ENCODE data around the gene RBM12.

The RBM12 gene

GRCh38 chr20:35618263-35619131 lies 46.2 kb downstream of the RBM12 start:
- no peaks in the 10 kb centered on the region for H4K20me1 ChIP-seq (ENCODE audit: insufficient read depth, low read length)
- no peaks in the 10 kb centered on the region for H3K79me2 ChIP-seq (ENCODE audit: insufficient read depth, low read length)
- H3K36me3 ChIP-seq (ENCODE audit: insufficient read depth, low read length): no peaks in the 10 kb centered on the region; the same call in 1 of the 2 replicates
- H3K9me2 ChIP-seq (ENCODE audit: low read depth, low read length): no peaks in the 10 kb centered on the region
- no peaks in the 10 kb centered on the region for H3K9me3 ChIP-seq (ENCODE audit: low read length)
- peak overlapping the region; percentile 99 for H3K4me2 ChIP-seq (ENCODE audit: low read length)
- H3K27ac ChIP-seq (ENCODE audit: low read depth, low read length, poor library complexity, severe bottlenecking): peak overlapping the region; percentile 88
- no peaks in the 10 kb centered on the region for H3F3A ChIP-seq (ENCODE audit: insufficient read depth, low read length)
- H3K4me1 ChIP-seq (ENCODE audit: insufficient read depth, low read length, severe bottlenecking): peaks cover 39% of the 10 kb centered on the region
- TF ChIP-seq, protein P1, sequence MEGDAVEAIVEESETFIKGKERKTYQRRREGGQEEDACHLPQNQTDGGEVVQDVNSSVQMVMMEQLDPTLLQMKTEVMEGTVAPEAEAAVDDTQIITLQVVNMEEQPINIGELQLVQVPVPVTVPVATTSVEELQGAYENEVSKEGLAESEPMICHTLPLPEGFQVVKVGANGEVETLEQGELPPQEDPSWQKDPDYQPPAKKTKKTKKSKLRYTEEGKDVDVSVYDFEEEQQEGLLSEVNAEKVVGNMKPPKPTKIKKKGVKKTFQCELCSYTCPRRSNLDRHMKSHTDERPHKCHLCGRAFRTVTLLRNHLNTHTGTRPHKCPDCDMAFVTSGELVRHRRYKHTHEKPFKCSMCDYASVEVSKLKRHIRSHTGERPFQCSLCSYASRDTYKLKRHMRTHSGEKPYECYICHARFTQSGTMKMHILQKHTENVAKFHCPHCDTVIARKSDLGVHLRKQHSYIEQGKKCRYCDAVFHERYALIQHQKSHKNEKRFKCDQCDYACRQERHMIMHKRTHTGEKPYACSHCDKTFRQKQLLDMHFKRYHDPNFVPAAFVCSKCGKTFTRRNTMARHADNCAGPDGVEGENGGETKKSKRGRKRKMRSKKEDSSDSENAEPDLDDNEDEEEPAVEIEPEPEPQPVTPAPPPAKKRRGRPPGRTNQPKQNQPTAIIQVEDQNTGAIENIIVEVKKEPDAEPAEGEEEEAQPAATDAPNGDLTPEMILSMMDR (IDR thresholded peaks at IDR 0.05; ENCODE audit: low read length): no peak
- no peak for TF ChIP-seq EZH2 (IDR thresholded peaks at IDR 0.05; ENCODE audit: borderline replicate concordance, low read length)
- no peaks in the 10 kb centered on the region for H3K27me3 ChIP-seq (ENCODE audit: insufficient read depth, low read length)
- H3K9ac ChIP-seq (ENCODE audit: low read length): peak overlapping the region; percentile 82
- no peak overlapping the region for H2AFZ ChIP-seq (ENCODE audit: low read length)
- H3K4me3 ChIP-seq (ENCODE audit: low read depth, low read length, poor library complexity, severe bottlenecking): peak overlapping the region; percentile 82

DNA sequence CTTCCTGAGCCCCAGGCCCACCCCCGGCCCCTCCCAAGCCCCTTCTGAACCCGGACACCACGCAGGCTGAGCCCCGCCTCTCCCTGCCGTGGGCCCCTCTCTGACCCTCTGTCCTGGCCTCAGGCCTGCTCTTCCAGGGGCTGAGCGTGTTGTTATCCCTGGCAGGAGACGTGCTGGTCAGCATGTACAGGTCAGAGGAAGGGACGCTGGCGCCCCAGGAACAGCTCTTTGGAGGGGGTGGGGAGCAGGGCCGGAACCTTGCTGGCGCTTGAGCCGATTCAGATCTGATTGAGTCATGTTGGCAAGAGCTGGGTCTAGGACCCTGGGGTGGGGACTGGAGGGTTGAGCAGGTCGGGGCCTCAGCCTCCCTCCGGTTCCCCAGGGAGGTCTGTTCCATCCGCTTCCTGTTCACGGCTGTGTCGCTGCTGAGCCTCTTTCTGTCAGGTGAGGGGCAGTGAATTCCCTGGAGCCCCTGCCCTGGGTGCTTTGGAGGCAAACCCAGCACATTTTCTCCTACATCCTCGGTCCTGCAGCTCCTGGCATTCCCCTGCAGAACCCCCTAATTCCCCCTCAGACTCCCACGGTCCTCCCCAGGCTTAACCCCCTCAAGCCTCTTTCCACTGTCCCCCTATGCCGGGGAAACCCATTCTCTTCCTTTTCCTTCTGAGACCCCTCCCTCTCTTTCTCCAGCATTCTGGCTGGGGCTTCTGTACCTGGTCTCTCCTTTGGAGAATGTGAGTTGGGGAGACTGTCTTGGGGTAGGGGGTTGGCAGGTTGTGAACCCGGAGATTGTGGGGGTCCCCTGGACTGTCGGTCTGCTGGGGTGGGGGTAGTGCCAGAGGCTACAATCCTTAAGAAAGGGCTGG lies 47.1 kb downstream of the RBM12 start:
- Histone ChIP-seq H2AFZ (ENCODE audit: low read length) (no peak overlapping the region), H3K27me3 (ENCODE audit: insufficient read depth, low read length) (no peaks in the 10 kb centered on the region), H3K27ac (ENCODE audit: low read depth, low read length, poor library complexity, severe bottlenecking) (peak overlapping the region; percentile 88), H3K4me1 (ENCODE audit: insufficient read depth, low read length, severe bottlenecking) (peaks cover 39% of the 10 kb centered on the region), H3F3A (ENCODE audit: insufficient read depth, low read length) (no peaks in the 10 kb centered on the region), H3K4me3 (ENCODE audit: low read depth, low read length, poor library complexity, severe bottlenecking) (peak overlapping the region; percentile 82), H3K36me3 (ENCODE audit: insufficient read depth, low read length) (no peaks in the 10 kb centered on the region; the same call in 1 of the 2 replicates), H4K20me1 (ENCODE audit: insufficient read depth, low read length) (no peaks in the 10 kb centered on the region), H3K9ac (ENCODE audit: low read length) (peak overlapping the region; percentile 82), H3K4me2 (ENCODE audit: low read length) (peak overlapping the region; percentile 99), H3K9me2 (ENCODE audit: low read depth, low read length) (no peaks in the 10 kb centered on the region), H3K9me3 (ENCODE audit: low read length) (no peaks in the 10 kb centered on the region), H3K79me2 (ENCODE audit: insufficient read depth, low read length) (no peaks in the 10 kb centered on the region)
- TF ChIP-seq EZH2 (IDR thresholded peaks at IDR 0.05; ENCODE audit: borderline replicate concordance, low read length): no peak
- TF ChIP-seq, protein P1 (IDR thresholded peaks at IDR 0.05; ENCODE audit: low read length): peak; percentile 27; the same call in 1 of the 2 replicates

GRCh38 chr20:35616465-35617396 lies 48.0 kb downstream of the RBM12 start:
- H3K4me3 ChIP-seq (ENCODE audit: low read depth, low read length, poor library complexity, severe bottlenecking): peak overlapping the region; percentile 82
- H3K79me2 ChIP-seq (ENCODE audit: insufficient read depth, low read length): no peaks in the 10 kb centered on the region
- peak overlapping the region; percentile 82 for H3K9ac ChIP-seq (ENCODE audit: low read length)
- H3K4me1 ChIP-seq (ENCODE audit: insufficient read depth, low read length, severe bottlenecking): peaks cover 48% of the 10 kb centered on the region
- peak overlapping the region; percentile 99 for H3K4me2 ChIP-seq (ENCODE audit: low read length)
- H3K36me3 ChIP-seq (ENCODE audit: insufficient read depth, low read length): no peaks in the 10 kb centered on the region; the same call in 1 of the 2 replicates
- 0 out of 2 replicates have a peak, but pooled peaks cover 4% of the 10 kb centered on the region for H3F3A ChIP-seq (ENCODE audit: insufficient read depth, low read length)
- no peak for TF ChIP-seq EZH2 (IDR thresholded peaks at IDR 0.05; ENCODE audit: borderline replicate concordance, low read length)
- TF ChIP-seq, protein P1 (IDR thresholded peaks at IDR 0.05; ENCODE audit: low read length): no peak
- no peaks in the 10 kb centered on the region for H3K9me3 ChIP-seq (ENCODE audit: low read length)
- no peaks in the 10 kb centered on the region for H4K20me1 ChIP-seq (ENCODE audit: insufficient read depth, low read length)
- H3K9me2 ChIP-seq (ENCODE audit: low read depth, low read length): no peaks in the 10 kb centered on the region
- no peak overlapping the region for H2AFZ ChIP-seq (ENCODE audit: low read length)
- H3K27me3 ChIP-seq (ENCODE audit: insufficient read depth, low read length): no peaks in the 10 kb centered on the region
- H3K27ac ChIP-seq (ENCODE audit: low read depth, low read length, poor library complexity, severe bottlenecking): peak overlapping the region; percentile 88
